Glutamatergic neuron (in vitro differentiated cells): ENCODE results near the gene GLB1L. TPM values are rescaled to one million over a fixed set of nuclear protein-coding genes. Genes with fewer than 3 reads are reported as not detected.

Experiments
- DNase-seq: peaks from one replicate; pipeline ENCODE4 v3.0.0; 2022
- H3K27ac Mint-ChIP-seq: one replicate; pipeline ENCODE4 v1.8.0; 2020; ENCODE audit warnings: mild to moderate bottlenecking, mixed read lengths, inconsistent platforms; ENCODE audit not compliant: unreplicated experiment
- H3K27me3 Mint-ChIP-seq: one replicate; pipeline ENCODE4 v1.8.0; 2020; ENCODE audit warnings: mild to moderate bottlenecking, moderate library complexity, mixed read lengths, inconsistent platforms; ENCODE audit not compliant: unreplicated experiment
- H3K36me3 Mint-ChIP-seq: one replicate; pipeline ENCODE4 v1.8.0; 2020; ENCODE audit warnings: mild to moderate bottlenecking, mixed read lengths, inconsistent platforms; ENCODE audit not compliant: unreplicated experiment
- H3K4me1 Mint-ChIP-seq: one replicate; pipeline ENCODE4 v1.8.0; 2020; ENCODE audit warnings: mild to moderate bottlenecking, low read depth, mixed read lengths, inconsistent platforms; ENCODE audit not compliant: unreplicated experiment
- H3K4me3 Mint-ChIP-seq: one replicate; pipeline ENCODE4 v1.8.0; 2020; ENCODE audit warnings: mild to moderate bottlenecking, mixed read lengths, inconsistent platforms; ENCODE audit not compliant: unreplicated experiment
- H3K9me3 Mint-ChIP-seq: one replicate; pipeline ENCODE4 v1.8.0; 2020; ENCODE audit warnings: mild to moderate bottlenecking, moderate library complexity, mixed read lengths, inconsistent platforms; ENCODE audit not compliant: unreplicated experiment
- CTCF ChIP-seq: fragments of 200-600 bp; sonication (generic); IDR thresholded peaks from one replicate; pipeline ENCODE4 v1.5.0; 2021; ENCODE audit not compliant: partially characterized antibody, unreplicated experiment
- total RNA-seq: library from RNA; stranded (reverse); fragmentation: NEBNext Ultra II Directional; extraction: Animal tissue kit (Norgen Biotek cat#: 25700); gene quantifications from one replicate; pipeline ENCODE4 v1.2.1, GENCODE V29; 2021; ENCODE audit not compliant: unreplicated experiment

The GLB1L gene
- total RNA-seq, 1 donor from 2014 or later = 6.2 TPM

GRCh38 chr2:219271021-219271420 lies 25.8 kb upstream of the GLB1L start:
- Mint-ChIP-seq H3K36me3 (no peaks in the 10 kb centered on the region), H3K4me1 (peaks cover 4% of the 10 kb centered on the region), H3K27ac (no peak overlapping the region), H3K27me3 (peaks cover 9% of the 10 kb centered on the region), H3K9me3 (peaks cover 10% of the 10 kb centered on the region), H3K4me3 (no peak overlapping the region)
- TF ChIP-seq CTCF = no peak
- DNase-seq = no peak

- peaks cover 9% of the 10 kb centered on the region for H3K27me3 Mint-ChIP-seq
- H3K27ac Mint-ChIP-seq = no peak overlapping the region
- no peak for DNase-seq
These were observed 24.8 kb upstream of the GLB1L start for GRCh38 chr2:219270055-219270372.

GRCh38 chr2:219269362-219270054 lies 24.3 kb upstream of the GLB1L start:
- Mint-ChIP-seq H3K27ac (no peak overlapping the region), H3K27me3 (peaks cover 8% of the 10 kb centered on the region), H3K36me3 (no peaks in the 10 kb centered on the region), H3K9me3 (peaks cover 6% of the 10 kb centered on the region), H3K4me3 (no peak overlapping the region), H3K4me1 (no peaks in the 10 kb centered on the region)
- DNase-seq = no peak
- no peak for TF ChIP-seq CTCF

More at GRCh38 chr2:219270055-219270372, 24.8 kb upstream of the GLB1L start:
- no peak for TF ChIP-seq CTCF
- Mint-ChIP-seq H3K4me1 (peaks cover 4% of the 10 kb centered on the region), H3K9me3 (peaks cover 11% of the 10 kb centered on the region), H3K4me3 (peak overlapping the region; percentile 11), H3K36me3 (no peaks in the 10 kb centered on the region)

- H3K36me3 Mint-ChIP-seq = no peaks in the 10 kb centered on the region
- TF ChIP-seq CTCF = no peak
- no peak for DNase-seq
- H3K4me3 Mint-ChIP-seq = no peak overlapping the region
- H3K27ac Mint-ChIP-seq = no peak overlapping the region
- peaks cover 4% of the 10 kb centered on the region for H3K9me3 Mint-ChIP-seq
- no peaks in the 10 kb centered on the region for H3K4me1 Mint-ChIP-seq
- H3K27me3 Mint-ChIP-seq = peaks cover 6% of the 10 kb centered on the region
These were observed 23.1 kb upstream of the GLB1L start for GRCh38 chr2:219268294-219268693.

GRCh38 chr2:219266886-219267285 lies 21.6 kb upstream of the GLB1L start:
- peaks cover 3% of the 10 kb centered on the region for H3K9me3 Mint-ChIP-seq
- peaks cover 6% of the 10 kb centered on the region for H3K27me3 Mint-ChIP-seq
- no peaks in the 10 kb centered on the region for H3K4me1 Mint-ChIP-seq
- no peak for TF ChIP-seq CTCF
- H3K4me3 Mint-ChIP-seq = no peak overlapping the region
- no peak for DNase-seq
- no peaks in the 10 kb centered on the region for H3K36me3 Mint-ChIP-seq
- H3K27ac Mint-ChIP-seq = no peak overlapping the region
